Right atrium auricular region (tissue), 2 donors: ENCODE results near the gene SELENOO. TPM values are rescaled to one million over a fixed set of nuclear protein-coding genes. Genes with fewer than 3 reads are reported as not detected.

ENCODE experiments used
- DNase-seq: peaks from one replicate; pipeline ENCODE4 v3.0.0-alpha.2; 2019; ENCODE audit warnings: low spot score
- H3K27ac ChIP-seq, 2 donors: fragments of 200-600 bp; sonication (generic); 1 replicate in 1 of 2; 2 replicates in 1 of 2; pipeline ENCODE4 v1.5.1; 2016 to 2019
- H3K27me3 ChIP-seq, 2 donors: fragments of 200-600 bp; sonication (generic); one replicate each; pipeline versions ENCODE4 v1.5.1 to v1.6.0; 2017 to 2019
- H3K36me3 ChIP-seq: fragments of 200-600 bp; sonication (generic); one replicate; pipeline ENCODE4 v1.5.1; 2016
- H3K4me1 ChIP-seq, 2 donors: fragments of 200-600 bp; sonication (generic); one replicate each; pipeline versions ENCODE4 v1.5.1 to v1.6.0; 2017 to 2019
- H3K4me3 ChIP-seq, 2 donors: fragments of 200-600 bp; sonication (generic); 1 replicate in 1 of 2; 2 replicates in 1 of 2; pipeline ENCODE4 v1.5.1; 2017 to 2019; ENCODE audit warnings: mild to moderate bottlenecking in 1 of 2, moderate library complexity in 1 of 2
- H3K9me3 ChIP-seq, 2 donors: fragments of 200-600 bp; sonication (generic); one replicate each; pipeline ENCODE4 v1.5.1; 2019
- total RNA-seq, 2 donors: library from RNA; depleted of rRNA; stranded (reverse); fragments of >200 nt; gene quantifications; one replicate each; pipeline ENCODE4 v1.1.0, GENCODE V29; 2016
- TF ChIP-seq, protein P1 (sequence below), 2 donors: fragments of 200-600 bp; sonication (generic); IDR thresholded peaks; one replicate each; pipeline ENCODE4 v1.5.1; 2019; ENCODE audit warnings: antibody characterized with exemption in 2 of 2

SELENOO gene
- total RNA-seq, 2 donors from 2014 or later, result 18.0 to 20.0 TPM

DNA sequence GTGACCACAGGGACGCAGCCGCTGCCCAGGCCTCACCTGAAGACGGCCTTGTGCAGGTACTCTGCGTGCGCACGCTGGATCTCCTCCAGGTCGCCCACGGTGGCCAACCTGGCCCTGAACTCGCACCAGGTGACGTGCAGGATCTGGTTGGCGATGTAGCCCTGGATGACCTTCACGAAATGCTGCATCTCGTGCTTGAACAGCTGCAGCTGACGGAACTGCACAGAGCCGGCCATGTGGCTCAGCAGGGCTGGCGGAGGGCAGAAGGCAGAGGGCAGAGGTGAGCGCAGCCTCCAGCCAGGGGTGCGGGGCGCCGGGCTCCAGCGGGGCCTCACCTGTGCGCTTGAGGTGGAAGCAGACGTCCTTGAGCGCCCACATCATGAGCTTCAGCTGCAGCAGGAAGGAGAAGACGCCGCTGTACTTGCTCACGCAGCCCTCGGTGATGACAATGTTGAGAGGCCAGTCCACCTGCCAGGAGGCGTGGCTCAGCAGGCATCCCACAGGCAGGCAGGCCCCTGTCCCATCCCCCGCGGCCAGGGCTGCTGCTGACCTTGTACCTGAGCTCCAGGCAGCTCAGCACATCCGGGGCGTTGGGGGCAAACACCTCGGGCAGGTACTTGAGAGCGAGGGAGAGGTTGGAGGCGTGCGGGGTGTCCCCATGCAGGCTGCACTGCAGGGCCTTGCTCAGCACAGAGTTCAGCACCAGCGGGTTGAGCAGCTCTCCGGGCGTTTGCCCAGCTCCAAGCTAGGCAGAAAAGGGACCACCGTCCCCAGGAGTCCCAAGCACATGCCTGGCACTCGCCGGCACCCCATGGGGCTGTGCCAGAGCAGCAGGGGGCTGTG, 17.6 kb downstream of the SELENOO start:
- Histone ChIP-seq H3K4me3 (no peak overlapping the region), H3K4me1 (peaks cover 0 to 4% of the 10 kb centered on the region in 2 donors), H3K27me3 (no peaks in the 10 kb centered on the region), H3K9me3 (no peaks in the 10 kb centered on the region), H3K27ac (no peak overlapping the region), H3K36me3 (peaks cover 86% of the 10 kb centered on the region)
- TF ChIP-seq, protein P1, sequence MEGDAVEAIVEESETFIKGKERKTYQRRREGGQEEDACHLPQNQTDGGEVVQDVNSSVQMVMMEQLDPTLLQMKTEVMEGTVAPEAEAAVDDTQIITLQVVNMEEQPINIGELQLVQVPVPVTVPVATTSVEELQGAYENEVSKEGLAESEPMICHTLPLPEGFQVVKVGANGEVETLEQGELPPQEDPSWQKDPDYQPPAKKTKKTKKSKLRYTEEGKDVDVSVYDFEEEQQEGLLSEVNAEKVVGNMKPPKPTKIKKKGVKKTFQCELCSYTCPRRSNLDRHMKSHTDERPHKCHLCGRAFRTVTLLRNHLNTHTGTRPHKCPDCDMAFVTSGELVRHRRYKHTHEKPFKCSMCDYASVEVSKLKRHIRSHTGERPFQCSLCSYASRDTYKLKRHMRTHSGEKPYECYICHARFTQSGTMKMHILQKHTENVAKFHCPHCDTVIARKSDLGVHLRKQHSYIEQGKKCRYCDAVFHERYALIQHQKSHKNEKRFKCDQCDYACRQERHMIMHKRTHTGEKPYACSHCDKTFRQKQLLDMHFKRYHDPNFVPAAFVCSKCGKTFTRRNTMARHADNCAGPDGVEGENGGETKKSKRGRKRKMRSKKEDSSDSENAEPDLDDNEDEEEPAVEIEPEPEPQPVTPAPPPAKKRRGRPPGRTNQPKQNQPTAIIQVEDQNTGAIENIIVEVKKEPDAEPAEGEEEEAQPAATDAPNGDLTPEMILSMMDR (IDR thresholded peaks at IDR 0.05), result no peak
- DNase-seq, result no peak

DNA sequence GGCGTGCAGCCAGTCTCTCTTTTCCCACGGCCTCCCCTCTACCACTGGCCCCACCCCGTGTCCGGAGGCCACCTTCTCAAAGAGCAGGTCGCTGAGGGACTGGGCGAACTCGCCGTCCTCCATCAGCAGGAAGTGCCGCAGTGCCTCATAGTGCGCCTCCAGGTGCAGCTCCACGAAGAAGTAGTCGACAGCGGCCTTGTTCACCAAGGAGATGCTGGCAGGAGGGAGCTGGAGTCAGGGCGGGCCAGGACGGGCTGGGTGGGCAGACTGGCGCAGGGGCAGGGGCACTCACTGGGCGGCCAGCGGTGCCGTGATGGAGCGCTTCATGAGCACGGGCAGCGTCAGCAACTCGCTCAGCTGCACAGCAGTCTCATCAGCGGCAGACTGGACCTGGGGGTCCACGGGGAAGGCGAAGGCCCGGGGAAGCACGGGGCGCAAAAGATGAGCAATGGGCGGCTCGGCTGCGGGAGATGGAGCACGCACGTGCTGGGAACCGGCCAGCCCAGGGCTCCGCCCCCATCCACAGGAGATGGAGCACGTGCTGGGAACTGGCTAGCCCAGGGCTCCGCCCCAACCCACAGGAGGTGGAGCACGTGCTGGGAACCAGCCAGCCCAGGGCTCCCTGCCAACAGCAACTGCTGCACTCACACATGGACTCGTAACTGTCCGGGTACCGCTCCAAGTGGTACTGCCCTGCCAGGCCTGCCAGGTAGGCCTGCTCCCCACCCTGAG, 18.4 kb downstream of the SELENOO start:
- Histone ChIP-seq H3K27me3 (no peaks in the 10 kb centered on the region), H3K9me3 (no peaks in the 10 kb centered on the region), H3K4me1 (peaks cover 0 to 4% of the 10 kb centered on the region in 2 donors), H3K36me3 (peaks cover 88% of the 10 kb centered on the region), H3K4me3 (no peak overlapping the region), H3K27ac (no peak overlapping the region)
- DNase-seq, result peak; percentile 80
- TF ChIP-seq, protein P1 (IDR thresholded peaks at IDR 0.05), result no peak

DNA sequence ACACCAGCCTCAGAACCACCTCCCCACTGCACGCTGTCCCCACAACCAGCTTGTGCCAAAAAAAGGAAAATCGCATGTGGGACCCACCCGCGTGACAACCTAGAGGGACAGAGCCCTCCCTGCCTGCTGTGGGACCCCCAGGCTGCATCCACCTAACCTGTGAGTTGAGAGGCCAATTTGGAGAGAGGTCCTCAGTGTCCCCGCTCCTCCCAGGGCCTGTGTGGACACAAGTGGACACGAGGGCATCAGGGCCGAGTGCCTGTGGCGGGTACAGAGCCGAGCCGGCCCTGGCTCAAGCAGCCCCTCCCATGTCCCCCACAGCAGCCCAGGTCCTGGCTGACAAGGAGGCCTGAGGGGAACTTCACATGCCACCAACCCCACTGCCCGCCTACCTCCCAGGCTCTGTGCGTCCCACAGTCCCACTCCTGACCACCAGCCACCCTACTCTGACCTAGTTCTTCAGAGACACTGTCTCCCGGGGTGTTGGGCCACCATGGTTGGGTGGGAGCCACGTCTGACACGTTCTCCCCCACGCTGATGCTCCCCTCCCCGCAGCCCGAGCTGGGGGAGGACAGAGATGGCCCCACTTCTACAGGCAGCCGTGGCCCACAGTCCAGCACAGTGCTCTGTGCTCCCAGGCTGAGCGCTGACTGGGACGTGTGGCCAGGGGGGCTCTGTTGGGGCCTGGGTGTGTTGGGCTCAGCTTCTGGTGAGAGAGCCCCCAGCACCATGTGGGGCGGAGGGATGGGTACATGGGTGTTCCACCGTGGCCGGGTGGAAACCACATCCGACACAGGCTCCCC, 19.2 kb downstream of the SELENOO start:
- Histone ChIP-seq H3K36me3 (peaks cover 90% of the 10 kb centered on the region), H3K4me1 (peaks cover 0 to 4% of the 10 kb centered on the region in 2 donors), H3K27me3 (no peaks in the 10 kb centered on the region), H3K27ac (no peak overlapping the region), H3K9me3 (no peaks in the 10 kb centered on the region), H3K4me3 (no peak overlapping the region)
- TF ChIP-seq, protein P1 (IDR thresholded peaks at IDR 0.05), result no peak
- DNase-seq, result no peak

DNA sequence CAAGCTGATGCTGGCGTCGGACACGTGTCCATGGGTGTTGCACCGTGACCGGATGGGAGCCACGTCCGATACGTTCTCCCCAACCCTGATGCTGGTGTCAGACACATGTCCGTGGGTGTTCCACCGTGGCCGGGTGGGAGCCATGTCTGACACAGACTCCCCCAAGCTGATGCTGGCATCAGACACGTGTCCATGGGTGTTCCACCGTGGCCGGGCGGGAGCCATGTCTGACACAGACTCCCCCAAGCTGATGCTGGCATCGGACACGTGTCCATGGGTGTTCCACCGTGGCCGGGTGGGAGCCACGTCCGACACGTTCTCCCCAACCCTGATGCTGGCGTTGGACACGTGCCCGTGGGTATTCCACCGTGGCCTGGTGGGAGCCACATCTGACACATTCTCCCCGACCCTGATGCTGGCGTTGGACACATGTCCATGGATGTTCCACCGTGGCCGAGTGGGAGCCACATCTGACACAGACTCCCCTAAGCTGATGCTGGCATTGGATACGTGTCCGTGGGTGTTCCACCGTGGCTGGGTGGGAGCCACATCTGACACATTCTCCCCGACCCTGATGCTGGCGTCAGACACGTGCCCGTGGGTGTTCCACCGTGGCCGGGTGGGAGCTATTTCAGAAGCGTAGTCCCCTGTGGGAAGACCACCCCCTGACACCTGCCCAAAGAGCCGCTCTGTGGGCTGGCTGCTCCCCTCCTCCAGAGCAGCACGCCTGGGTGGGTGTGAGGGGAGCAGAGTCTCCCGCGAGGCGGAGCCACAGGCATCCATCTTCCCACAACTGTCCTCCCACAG, 20.0 kb downstream of the SELENOO start:
- H3K9me3 ChIP-seq, result no peaks in the 10 kb centered on the region
- no peak overlapping the region for H3K4me3 ChIP-seq
- H3K4me1 ChIP-seq, result peaks cover 0 to 4% of the 10 kb centered on the region in 2 donors
- H3K36me3 ChIP-seq, result peaks cover 90% of the 10 kb centered on the region
- H3K27ac ChIP-seq, result no peak overlapping the region
- TF ChIP-seq, protein P1 (IDR thresholded peaks at IDR 0.05), result no peak
- no peaks in the 10 kb centered on the region for H3K27me3 ChIP-seq
- no peak for DNase-seq
